AG10803 (cell line): ENCODE data around the gene ACSM2B.
"Not testable (repeated sequence)": the region's sequence is repeated elsewhere in the genome, so short reads cannot be mapped to it uniquely, and the experiment has no call there.

Source experiments
- DNase-seq: peaks from one replicate; pipeline ENCODE4 v3.0.0; 2010; ENCODE audit warnings: low read depth
- H3K4me3 ChIP-seq: 2 replicates; pipeline ENCODE4 v1.5.1; 2011; ENCODE audit warnings: mild to moderate bottlenecking, low read length, control low read depth
- TF ChIP-seq, protein P1 (sequence below): conservative IDR thresholded peaks from 2 replicates; pipeline ENCODE4 v1.5.1; 2011; ENCODE audit warnings: mild to moderate bottlenecking, low read length, control low read depth, inconsistent platforms

The ACSM2B gene

DNA sequence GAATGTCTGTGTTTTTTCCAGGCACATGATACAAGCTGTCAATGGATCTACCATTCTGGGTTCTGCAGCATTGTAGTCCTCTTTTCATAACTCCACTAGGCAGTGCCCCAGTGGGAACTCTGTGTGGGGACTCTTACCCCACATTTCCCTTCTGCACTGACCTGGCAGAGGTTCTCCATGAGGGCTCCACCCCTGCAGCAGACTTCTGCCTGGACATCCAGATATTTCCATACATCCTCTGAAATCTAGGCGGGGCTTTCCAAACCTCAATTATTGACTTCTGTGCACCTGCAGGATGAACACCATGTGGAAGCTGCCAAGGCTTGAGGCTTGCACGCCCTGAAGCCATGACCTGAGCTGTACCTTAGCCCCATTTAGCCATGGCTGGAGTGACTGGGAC lies 68.9 kb downstream of the ACSM2B start:
- TF ChIP-seq, protein P1, sequence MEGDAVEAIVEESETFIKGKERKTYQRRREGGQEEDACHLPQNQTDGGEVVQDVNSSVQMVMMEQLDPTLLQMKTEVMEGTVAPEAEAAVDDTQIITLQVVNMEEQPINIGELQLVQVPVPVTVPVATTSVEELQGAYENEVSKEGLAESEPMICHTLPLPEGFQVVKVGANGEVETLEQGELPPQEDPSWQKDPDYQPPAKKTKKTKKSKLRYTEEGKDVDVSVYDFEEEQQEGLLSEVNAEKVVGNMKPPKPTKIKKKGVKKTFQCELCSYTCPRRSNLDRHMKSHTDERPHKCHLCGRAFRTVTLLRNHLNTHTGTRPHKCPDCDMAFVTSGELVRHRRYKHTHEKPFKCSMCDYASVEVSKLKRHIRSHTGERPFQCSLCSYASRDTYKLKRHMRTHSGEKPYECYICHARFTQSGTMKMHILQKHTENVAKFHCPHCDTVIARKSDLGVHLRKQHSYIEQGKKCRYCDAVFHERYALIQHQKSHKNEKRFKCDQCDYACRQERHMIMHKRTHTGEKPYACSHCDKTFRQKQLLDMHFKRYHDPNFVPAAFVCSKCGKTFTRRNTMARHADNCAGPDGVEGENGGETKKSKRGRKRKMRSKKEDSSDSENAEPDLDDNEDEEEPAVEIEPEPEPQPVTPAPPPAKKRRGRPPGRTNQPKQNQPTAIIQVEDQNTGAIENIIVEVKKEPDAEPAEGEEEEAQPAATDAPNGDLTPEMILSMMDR, result no peak
- no peak for DNase-seq
- no peak overlapping the region for H3K4me3 ChIP-seq

DNA sequence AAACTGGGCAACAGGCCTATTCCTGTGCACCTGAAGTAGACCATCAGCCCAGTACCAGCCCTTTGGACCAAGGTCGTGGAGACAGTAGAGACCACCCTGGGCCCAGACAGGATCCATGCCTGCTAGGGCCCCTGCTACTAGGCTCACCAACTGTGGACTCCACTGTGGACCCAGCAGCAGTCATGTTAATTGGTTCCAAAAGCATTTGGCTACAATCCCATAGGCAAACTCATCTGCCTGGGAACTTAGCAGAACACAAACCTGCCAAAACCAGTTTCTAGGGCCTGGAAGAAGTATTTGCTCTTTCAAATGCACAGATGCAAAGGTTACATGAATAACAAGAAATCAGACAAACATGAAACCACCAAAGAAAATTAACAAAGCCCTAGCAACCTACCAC lies 71.7 kb downstream of the ACSM2B start:
- H3K4me3 ChIP-seq, result no peak overlapping the region
- DNase-seq, result no peak
- TF ChIP-seq, protein P1, result no peak

DNA sequence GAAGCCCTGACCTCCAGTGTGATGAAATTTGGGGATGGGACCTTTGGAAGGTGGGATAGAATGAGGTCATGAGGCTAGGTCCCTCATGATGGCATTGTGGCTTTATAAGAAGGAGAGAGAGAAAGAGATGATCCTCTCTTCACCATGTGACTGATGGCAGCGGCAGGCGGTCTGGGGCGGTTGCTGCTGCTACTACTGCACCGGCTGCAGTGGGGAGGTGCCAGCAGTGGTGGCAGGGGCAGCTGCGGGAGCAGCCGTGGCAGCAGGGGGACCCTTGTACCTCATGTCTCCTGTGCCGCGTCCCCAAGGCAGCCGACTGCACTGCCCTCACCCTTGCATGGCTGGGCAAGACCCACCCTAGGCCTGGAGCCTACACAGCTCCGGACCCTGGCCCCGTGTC lies 84.7 kb downstream of the ACSM2B start:
- H3K4me3 ChIP-seq, DNase-seq: not testable (repeated sequence)

DNA sequence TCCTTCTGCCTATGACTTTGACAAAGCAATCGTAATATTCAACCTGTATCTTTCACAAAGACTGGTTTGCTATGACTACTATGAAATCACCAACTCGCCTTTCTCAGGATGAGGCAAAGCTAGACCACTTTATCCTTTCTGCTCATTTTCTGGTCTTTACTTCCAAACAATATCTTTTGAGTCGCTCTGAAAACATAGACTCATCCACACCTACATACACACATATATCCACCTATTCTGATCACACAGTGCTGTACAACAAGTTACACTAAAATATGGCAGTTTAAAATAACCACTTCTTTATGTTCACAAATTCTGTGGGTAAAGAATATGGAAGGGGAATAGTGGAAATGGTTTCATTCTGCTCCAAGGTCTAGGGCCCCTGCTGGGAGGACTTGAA lies 85.2 kb downstream of the ACSM2B start:
- not testable (repeated sequence) for DNase-seq, H3K4me3 ChIP-seq
